GM19193 (cell line): ENCODE measurements around the gene LNPK.

Experiments
- POLR2A ChIP-seq: IDR thresholded peaks from 4 replicates; pipeline ENCODE4 v1.6.1; 2011; ENCODE audit not compliant: insufficient read depth, insufficient read length; ENCODE audit errors: extremely low read depth

LNPK gene

DNA sequence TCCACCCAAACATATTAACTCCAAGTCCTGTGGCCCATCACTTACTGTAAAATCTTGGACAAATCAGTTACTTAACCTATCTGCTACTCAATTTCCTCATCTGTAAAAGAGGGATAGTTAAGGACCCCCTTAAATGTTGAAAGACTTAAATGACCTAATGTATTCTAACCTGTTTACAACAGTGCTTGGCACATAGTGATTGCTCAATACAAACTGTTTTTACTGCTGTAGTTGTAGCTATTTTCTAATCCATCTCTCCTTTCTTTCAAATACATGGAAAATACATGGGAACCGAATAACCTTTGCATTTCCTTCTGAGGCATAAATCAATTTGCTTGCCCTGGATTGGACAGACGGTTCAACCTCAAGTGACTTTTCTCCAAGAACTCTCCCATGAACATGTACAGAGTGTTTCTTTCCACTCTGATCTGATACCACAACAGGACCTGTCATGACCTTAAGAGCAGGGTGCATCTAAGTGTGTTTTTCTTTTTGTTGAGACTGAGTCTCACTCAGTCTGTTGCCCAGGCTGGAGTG lies 2.7 kb downstream of the LNPK start:
- TF ChIP-seq POLR2A = no peak

DNA sequence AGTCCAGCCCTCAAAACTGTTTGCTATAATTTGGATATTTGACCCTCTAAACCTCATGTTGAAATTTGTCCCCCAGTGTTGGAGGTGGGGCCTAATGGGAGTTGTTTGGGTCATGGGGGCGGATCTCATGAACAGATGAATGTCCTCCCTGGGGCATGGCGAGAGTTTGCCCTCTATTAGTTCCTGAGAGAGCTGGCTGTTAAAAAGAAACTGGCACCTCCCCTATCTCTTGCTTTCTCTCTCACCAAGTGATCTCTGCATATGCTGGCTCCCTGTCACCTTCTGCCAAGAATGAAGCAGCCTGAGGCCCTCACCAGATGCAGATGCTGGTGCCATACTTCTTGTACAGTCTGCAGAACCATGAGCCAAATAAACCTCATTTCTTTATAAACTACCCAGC lies 12.0 kb downstream of the LNPK start:
- no peak for TF ChIP-seq POLR2A

DNA sequence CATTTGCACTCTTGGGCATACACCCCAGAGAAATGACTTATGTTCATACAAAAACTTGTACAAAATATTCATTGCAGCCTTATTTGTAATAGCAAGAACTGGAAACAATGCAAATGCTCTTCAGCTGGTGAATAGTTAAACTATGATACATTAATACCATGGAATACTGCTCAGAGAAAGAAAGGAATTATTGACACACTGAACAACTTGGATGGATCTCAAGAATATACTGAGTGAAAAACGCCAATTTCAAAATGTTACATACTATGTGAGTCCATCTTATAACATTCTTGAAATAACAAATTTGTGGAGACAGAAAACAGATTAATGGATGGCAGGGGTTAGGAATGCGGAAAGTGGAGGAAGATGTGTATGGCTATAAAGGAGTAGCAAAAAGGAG lies 17.2 kb downstream of the LNPK start:
- no peak for TF ChIP-seq POLR2A

DNA sequence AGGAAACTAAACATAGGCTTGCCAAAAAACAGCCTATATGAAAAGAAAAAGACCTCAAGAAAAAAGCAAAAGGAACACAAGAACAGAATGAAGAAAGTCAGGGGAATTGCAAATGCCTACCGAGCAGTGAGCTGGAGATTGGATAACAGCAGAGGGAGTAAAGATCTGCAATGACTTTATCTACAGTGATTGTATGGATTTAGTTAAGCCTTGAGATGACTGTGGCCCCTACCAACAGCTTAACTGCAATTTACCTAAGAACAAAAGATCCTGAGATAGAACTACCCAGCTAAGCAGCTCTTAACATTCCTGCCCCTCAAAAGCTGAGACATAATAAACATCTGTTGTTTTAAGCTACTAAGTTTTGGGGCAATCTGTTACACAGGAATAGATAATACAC lies 20.5 kb downstream of the LNPK start:
- TF ChIP-seq POLR2A = no peak

DNA sequence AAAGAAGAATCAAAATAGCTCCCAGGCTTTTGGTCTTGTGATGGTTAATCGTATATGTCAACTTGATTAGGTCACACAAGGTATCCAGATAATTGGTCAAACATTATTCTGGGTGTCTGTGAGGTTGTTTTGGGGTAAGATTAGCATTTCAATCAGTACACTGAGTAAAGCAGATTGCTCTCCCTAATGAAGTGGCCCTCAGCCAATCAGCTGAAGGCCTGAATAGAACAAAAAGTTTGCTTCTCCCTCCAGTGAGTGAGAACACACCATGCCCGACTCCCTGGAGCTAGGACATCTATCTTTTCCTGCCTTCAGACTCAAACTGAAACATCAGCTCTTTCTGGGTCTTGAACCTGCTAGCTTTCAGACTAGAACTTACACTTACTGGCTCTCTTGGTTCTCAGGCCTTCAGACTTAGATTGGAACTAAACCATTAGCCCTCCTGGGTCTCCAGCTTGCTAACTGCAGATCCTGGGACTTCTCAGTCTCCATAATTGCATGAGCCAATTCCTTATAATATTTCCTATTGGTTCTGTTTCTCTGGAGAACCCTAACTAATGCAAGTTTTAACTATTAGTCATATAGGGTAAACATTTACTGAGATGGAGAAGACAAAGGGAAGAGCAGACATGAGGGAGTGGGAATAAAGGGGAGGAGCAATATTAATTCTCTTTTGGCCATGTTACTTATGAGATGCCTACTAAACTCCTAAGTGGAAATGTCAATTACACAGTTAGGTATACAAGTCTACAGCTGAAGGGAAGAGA lies 25.5 kb downstream of the LNPK start:
- TF ChIP-seq POLR2A = no peak

DNA sequence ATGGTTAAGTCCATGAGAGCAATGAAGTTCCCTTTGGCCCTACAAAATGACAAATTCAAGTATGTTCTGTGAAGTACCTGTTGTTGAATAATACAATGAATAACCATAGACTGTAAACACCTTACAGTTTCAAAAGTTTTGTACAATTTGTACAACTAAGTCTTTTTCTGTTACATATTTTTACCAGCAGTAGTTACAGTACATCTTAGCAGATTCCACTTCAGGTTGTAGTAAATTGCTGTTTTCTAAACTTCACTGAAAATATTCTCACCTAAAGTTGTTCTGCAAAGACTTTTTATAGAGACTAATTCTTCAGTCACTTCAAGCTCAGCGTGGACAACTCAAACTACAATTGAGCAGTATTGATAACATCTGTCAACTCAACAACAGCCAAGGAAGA lies 28.7 kb downstream of the LNPK start:
- no peak for TF ChIP-seq POLR2A

DNA sequence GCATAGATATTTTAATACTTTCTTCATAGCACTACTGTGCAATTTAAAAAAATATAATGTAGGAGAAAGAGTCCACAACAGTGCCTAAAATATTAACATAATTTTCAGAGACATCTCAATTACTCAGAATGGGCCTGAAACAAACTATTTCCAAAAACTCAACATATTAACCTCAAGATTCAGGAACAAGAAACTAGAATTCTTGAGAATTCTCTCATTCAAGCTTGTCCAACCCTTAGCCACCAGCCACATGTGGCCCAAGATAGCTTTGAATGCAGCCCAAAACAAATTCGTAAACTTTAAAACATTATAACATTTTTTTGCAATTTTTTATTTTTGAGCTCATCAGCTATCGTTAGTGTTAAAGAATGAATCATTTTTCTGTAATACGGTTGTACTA lies 35.2 kb downstream of the LNPK start:
- no peak for TF ChIP-seq POLR2A

DNA sequence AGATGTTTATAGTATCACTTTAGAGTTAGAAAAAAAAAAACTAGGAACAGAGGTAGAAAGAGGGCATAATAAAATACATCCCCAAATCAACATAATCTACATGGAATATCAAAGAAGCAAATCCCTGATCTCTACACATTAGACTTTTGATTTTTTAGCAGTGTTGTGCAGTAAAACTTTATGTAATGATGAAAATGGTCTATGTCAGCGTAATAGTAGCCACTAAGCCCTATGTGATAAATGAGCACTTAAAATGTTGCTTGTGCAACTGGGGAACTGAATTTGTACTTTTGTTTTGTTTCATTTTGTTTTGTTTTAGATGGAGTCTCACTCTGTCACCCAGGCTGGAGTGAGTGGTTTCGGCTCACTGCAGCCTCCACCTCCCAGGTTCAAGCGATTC lies 36.3 kb downstream of the LNPK start:
- TF ChIP-seq POLR2A = no peak

DNA sequence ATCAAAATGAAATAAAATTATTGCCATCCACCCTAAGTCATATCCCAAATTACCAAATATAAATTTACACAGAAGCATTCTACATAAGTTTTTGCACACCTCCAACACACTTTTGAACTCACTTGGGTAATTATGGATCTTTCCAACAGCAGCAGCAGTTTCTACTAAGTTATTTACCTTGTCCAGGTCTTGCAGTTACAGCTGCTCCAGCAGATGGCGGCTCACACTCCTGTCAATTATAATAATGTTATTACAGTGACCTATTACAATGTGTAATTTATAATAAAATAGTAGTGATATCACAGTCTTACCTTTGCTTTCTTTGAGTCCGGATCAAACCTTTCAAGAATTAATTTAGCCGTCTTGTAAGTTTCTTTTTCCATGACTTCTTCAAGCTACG lies 37.9 kb downstream of the LNPK start:
- TF ChIP-seq POLR2A = no peak

DNA sequence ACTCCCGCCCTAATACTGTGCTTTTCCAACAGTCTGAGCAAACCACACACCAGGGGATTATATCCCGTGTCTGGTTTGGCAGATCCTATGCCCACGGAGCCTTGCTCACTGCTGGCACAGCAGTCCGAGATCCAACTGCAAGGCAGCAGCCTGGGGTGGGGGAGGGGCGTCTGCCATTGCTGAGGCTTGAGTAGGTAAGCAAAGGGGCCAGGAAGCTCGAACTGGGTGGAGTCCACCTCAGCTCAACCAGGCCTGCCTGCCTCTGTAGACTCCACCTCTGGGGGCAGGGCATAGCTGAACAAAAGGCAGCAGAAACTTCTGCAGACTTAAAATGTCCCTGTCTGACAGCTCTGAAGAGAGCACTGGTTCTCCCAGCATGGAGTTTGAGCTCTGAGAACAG lies 44.2 kb downstream of the LNPK start:
- TF ChIP-seq POLR2A = no peak

DNA sequence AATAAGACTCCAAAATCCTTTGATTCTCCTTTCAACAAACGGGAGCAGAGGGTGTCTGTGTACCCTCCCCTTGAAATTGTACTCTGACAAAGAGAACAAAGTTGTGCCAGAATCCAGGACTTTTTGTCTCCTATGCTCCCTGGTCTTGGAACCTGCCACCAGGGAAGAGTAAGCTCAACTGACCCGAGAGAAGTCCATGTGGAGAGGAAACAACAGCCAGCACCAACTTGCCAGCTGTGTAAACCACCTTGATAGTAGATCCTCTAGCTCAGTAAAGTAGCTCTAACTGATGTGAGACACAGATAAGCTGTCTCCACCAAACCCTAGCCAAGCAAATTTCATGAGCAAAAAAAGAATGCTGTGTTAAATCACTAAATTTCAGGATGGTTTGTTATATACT lies 46.9 kb downstream of the LNPK start:
- no peak for TF ChIP-seq POLR2A

DNA sequence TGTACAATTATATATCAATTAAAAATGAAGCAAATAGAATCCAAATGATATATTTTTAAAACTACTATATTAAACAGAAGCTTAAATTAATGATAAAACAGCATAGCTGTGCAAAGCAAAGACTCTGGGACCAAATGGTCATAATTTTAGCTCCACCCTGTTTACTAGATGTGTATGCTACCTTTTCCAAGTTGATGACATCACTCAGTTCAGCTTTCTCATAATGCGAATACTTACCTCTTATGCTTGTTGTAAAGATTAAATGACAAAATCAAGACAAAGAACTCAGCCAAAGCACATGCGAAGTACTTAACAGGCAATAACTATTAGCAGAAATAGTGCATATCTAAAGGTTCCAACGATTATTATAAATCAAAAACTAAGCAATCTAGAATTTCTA lies 51.6 kb downstream of the LNPK start:
- no peak for TF ChIP-seq POLR2A

DNA sequence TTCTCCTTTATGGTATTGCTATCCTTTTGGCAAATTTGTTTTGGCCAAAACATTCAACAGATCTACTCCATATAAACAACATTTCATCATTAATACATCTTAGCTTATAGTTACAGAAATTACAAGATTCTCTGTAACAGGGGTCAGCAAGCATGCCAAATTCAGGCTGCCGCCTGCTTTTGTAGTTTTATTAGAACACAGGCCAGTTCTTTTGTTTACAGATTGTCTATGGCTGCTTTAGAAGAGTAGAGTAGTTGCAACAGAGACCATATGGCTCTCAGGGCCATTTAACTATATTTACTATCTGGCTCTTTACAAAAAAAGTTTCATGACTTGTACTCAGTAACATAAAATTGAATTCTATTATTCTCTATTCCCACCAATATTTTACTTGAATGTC lies 53.9 kb downstream of the LNPK start:
- no peak for TF ChIP-seq POLR2A

DNA sequence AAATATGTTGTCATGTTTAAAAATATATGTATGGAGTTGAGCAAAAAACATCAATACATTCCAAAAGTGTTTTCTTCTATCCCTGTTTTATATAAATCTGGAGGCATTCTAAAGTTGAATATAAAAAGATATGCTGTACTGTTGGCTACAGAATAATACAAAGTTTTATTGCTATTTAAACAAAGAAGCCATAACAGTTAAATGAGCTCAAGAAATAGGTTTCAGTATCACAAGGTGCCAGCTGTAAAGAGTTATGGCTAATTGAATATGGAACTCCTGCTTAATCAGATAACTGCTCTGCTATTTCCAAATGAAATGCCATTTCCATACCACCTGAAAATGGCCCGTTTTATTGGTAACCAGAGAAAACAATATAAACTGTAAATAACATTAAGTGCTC lies 55.0 kb downstream of the LNPK start:
- no peak for TF ChIP-seq POLR2A

DNA sequence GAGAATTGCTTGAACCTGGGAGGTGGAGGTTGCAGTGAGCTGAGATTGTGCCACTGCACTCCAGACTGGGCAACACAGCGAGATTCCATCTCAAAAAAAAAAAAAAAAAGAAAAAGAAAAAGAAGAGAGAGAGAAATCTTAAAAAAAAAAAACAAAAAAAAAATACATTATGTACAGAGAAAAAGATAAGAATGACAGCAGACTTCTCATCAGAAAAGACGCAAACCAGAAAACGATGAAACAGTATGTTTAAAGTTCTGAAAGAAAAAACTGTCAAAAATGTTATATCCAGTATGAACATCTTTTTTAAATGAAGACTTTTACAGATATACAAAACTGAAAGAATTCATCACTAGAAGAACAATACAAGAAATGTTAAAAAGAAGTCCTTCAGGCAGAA lies 60.4 kb downstream of the LNPK start:
- TF ChIP-seq POLR2A = no peak

DNA sequence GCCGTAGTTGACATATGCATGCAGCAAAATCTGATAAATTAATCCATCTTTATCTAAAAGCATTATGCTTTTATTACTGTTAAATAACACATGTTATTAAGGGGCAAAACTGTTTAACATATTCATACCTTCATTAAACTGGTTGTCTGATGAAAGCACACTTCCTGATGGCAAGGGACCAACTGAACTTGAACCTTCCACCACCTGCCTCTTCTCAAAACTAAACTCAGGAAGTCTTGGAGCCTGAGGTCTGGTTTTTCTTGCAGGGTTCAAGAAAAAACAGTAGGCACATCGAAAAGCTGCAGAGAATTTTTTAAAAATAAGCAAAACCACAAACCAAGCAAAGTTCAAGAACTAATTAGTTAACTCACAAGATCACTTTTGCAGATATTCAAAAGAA lies 64.9 kb downstream of the LNPK start:
- no peak for TF ChIP-seq POLR2A
